Stimulated activated CD8-positive, alpha-beta memory T cell treated with anti-CD3 and anti-CD28 coated beads, Interleukin-7, amount 100 ng/mL, for 4 hours (primary cell): Measurements from ENCODE around the gene STON1.
"Not testable (repeated sequence)": the region's sequence is repeated elsewhere in the genome, so short reads cannot be mapped to it uniquely, and the experiment has no call there.

Experiments
- DNase-seq, 2 donors: peaks; one replicate each; pipeline ENCODE4 v3.0.0-alpha.2; 2020; ENCODE audit warnings: low read depth in 2 of 2

The STON1 gene

DNA sequence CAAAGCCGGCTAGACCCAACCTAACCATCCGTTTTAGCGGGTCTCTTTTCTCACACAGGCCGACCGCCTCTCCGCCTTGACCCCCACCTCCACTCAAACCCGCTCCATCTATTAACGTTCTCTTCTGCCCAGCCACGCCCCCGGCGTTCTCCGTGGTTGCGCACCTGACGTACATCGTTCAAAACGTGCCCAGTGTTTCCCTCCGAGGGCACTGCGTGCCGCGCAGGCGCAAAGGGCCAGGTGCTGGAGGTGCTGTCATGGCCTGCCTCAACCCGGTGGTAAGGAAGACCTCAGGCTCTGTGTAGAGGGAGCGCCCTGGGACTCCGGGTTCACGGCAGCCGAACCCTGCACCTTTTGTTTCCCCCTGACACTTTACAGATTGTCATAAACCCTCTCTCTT is 87.7 kb downstream of the STON1 start, which contains the start of gene GTF2A1L:
Gene GTF2A1L, plus strand, starts transcription at position 239 of the 400 bp plus-strand sequence. Its CDS starts 19 bp downstream, at position 258.
- no peak for DNase-seq

DNA sequence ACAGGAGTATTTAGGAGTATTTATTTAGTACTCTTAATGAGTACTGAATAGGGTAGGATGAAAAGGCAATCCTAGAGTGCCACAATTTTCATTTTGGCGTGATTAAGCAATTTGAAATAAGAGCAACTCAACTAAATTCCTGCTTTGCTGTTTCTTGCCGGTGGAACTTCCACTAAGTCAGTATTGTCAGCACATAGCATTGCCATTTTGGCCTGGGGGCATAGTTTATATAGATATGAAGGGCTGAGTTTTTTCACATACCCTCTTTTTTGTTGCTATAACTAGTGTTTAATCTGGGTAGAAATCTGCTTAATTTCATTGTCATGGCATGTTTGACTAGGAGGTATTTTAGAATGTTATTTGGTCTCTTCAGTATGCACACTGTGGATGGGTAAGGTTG is 89.6 kb downstream of the STON1 start:
- no peak for DNase-seq

- DNase-seq, result no peak
Observed at GRCh38 chr2:48620604-48621003, 90.7 kb downstream of the STON1 start.

GRCh38 chr2:48622691-48623090 is 92.7 kb downstream of the STON1 start:
- DNase-seq, result not testable (repeated sequence)

GRCh38 chr2:48624696-48625095 is 94.7 kb downstream of the STON1 start:
- no peak for DNase-seq

DNA sequence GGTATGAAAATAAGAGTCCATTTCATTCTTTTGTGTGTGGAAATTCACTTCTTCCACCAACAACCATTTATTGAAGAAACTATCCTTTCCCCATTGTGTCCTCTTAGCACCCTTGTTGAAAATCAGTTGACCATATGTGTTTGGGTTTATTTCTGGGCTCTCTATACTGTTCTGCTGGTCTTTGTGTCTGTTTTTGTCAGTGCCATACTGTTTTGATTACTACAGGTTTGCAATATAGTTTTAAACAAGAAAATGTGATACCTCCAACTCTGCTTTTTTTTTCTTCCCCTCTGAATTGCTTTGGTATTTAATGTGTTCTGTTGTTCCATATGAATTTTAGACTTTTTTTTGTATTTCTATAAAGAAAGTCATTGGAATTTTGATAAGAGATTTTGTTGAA is 96.1 kb downstream of the STON1 start:
- DNase-seq, result no peak

DNA sequence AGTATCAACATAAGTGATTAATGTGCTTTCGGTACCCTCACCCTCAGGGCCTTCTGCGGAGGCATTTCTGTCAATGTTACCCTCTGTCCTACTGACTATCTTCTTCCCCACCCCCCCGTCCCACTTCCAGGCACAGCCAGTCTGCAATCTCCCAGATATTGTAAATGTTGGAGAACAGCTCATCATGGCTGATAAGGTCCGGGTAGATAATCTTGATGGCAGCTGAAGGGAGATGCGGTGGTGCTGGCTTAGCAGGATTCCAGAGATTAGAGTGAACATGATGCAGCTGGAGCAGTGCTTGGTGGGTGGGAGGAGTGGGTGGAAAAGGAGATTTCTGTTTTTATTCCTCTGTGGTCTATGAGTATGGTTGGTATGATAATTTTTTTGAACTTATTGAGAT is 103.2 kb downstream of the STON1 start:
- no peak for DNase-seq

DNA sequence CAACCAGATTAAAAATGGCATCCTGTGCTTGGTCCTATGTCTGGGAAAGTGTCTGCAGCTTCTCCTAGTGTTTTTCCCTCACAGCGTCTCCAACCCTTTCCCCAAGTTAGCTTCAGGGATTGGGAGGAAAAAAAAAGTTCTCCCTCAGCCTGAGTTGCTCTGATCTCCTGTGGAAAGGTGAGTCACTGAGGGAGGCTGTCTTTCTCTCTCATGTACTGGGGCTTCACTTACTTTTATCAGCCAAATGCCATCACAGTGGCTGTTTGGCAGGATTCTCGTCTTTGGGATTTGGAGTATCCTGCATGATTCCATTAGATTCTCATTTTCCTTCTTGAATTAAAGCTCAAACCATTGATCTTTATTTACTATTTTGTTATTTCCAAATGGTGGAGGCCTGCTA is 105.8 kb downstream of the STON1 start:
- no peak for DNase-seq

DNA sequence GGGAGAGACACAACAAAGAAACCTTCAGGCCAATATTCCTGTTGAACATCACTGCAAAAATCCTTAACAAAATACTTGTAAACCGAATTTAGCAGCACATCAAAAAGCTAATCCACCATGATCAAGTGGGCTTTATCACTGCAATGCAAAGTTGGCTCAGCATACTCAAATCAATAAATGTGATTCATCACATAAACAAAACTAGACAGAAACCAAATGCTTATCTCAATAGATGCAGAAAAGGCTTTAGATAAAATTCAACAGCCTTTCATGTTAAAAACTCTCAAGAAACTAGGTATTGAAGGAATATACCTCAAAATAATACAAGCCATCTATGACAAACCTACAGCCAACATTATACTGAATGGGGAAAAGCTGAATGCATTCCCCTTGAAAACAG is 108.3 kb downstream of the STON1 start:
- DNase-seq, result no peak
